Measurements from ENCODE around the gene TEKT3. TPM values are rescaled to one million over a fixed set of nuclear protein-coding genes. Genes with fewer than 3 reads are reported as not detected.

Gene TEKT3
- total and polyA plus RNA-seq, 2 of the 4 experiments (the other 2 are of a cell fraction), result 0.15 TPM; not detected in 1

GRCh38 chr17:15265131-15265530 is 76.3 kb downstream of the TEKT3 start, which contains the start of gene PMP22:
TSS of gene PMP22 (minus strand) at chr17:15265326. CDS start at chr17:15260727, 4,599 bp downstream.
- Histone ChIP-seq H2BK20ac (ENCODE audit: low read depth, low read length) (no peak within 1 kb of the TSS), H2AK9ac (replicated peaks; ENCODE audit: low read depth, low read length, poor library complexity) (no peak within 1 kb of the TSS), H2AFZ (replicated peaks; ENCODE audit: low read length, poor library complexity) (no peak within 1 kb of the TSS), H3K9ac (ENCODE audit: low read depth, low read length) (no peak within 1 kb of the TSS), H3K4ac (ENCODE audit: low read depth, low read length) (no peak within 1 kb of the TSS), H3K18ac (ENCODE audit: low read depth, low read length) (no peak within 1 kb of the TSS), H2BK120ac (ENCODE audit: low read depth, low read length) (no peak within 1 kb of the TSS), H2BK5ac (ENCODE audit: low read depth, low read length, poor library complexity, severe bottlenecking) (no peak within 1 kb of the TSS), H3K14ac (replicated peaks; ENCODE audit: low read depth, low read length) (no peak within 1 kb of the TSS), H3K9me1 (ENCODE audit: insufficient read depth, low read length) (no peaks in the 10 kb centered on the region; the same call in 1 of the 2 replicates), H3K27me3 (ENCODE audit: control insufficient read depth, insufficient read depth, low read length) (peaks cover 46% of the 10 kb centered on the region), H4K5ac (ENCODE audit: low read depth, low read length) (no peak within 1 kb of the TSS), H3K56ac (ENCODE audit: extremely low read depth, insufficient read depth, low read length) (no peak within 1 kb of the TSS), H4K20me1 (ENCODE audit: insufficient read depth, low read length) (peaks cover 5% of the 10 kb centered on the region; the same call in 1 of the 2 replicates), H3K23ac (ENCODE audit: low read depth, low read length) (no peak within 1 kb of the TSS), H3K4me1 (ENCODE audit: control insufficient read depth, insufficient read depth, low read length) (peaks cover 2% of the 10 kb centered on the region; the same call in 1 of the 2 replicates), H3K79me1 (ENCODE audit: low read depth in 1 of 2, low read length in 2 of 2) (peaks cover 8 to 12% of the 10 kb centered on the region in 2 experiments; a peak in 2 of 4 replicates), H4K91ac (ENCODE audit: insufficient read depth, low read depth, low read length) (no peak within 1 kb of the TSS), H2AK5ac (ENCODE audit: low read depth, low read length) (no peak within 1 kb of the TSS), H3K9me3 (ENCODE audit: control insufficient read depth, insufficient read depth, low read length) (no peaks in the 10 kb centered on the region), H3K27ac (ENCODE audit: insufficient read depth, low read length) (no peak within 1 kb of the TSS), H2BK15ac (ENCODE audit: low read depth, low read length) (no peak within 1 kb of the TSS), H3K36me3 (ENCODE audit: control insufficient read depth, insufficient read depth, low read length) (peaks cover 2% of the 10 kb centered on the region; the same call in 1 of the 2 replicates), H3K4me3 (ENCODE audit: insufficient read depth, low read depth, low read length) (no peak within 1 kb of the TSS), H4K8ac (ENCODE audit: low read depth in 2 of 2, low read length in 2 of 2) (no peak within 1 kb of the TSS), H3K4me2 (ENCODE audit: low read depth, low read length) (no peak within 1 kb of the TSS)
- dilution Hi-C loops (cut with HindIII; ENCODE audit: low sequenced_read_pairs, unreplicated experiment), result no loop called here
- ATAC-seq (ENCODE audit: low read depth) (no peak), DNase-seq (no peak)
- WGBS, 2 experiments (ENCODE audit: extremely low coverage in 2 of 2, insufficient read length in 1 of 2), result 53% methylated on average over 3 of the region's 6 CpGs; no CpG with 5 or more reads in 1 of the 2 experiments
- ChIA-PET POLR2A (ENCODE audit: unreplicated experiment) (no interaction called here), CTCF (no interaction called here)
- in situ Hi-C loops (cut with MboI; ENCODE audit: low sequenced_read_pairs), result loop anchor here (10.0 to 25.0 kb wide), 3 partner anchors 170 to 697 kb away; no protein-coding TSS in a partner anchor
- intact Hi-C loops (cut with micrococcal nuclease), result loop anchor here (10.0 kb wide), 1 partner anchor 80 kb away; the partner anchor contains the start of gene TEKT3
- BruUV-seq (replicated peaks), result no TSS peak
- TF ChIP-seq MXI1 (IDR thresholded peaks at IDR 0.05; ENCODE audit: borderline replicate concordance, low read depth, low read length) (no peak), MAFK (IDR thresholded peaks at IDR 0.05; ENCODE audit: low read depth, low read length) (no peak)
